Bone marrow (tissue), 2 donors: Measurements from ENCODE around the gene DUSP7.

Source experiments
- DNase-seq, 2 donors: peaks; one replicate each; lab custom pipeline; 2025; lab: John Stamatoyannopoulos, UW

Gene DUSP7

DNA sequence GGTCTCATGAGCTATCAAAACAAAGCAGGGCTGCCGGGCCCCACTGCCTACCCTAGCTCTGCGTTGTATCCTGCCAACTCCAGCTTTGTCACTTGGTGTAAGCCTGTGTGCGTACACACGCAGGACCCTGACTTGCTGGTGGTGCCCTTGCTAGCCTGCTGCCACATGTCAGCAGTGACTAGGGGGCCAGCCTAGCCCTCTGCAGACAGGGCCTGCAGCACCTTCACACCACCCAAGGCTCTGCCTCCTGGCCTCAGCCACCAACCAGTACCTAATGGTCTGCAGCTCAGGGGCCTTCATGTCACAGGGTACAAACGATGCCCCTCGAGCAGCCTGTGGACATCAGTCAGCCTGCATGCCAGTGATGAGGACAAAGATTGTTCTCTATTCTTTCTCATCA lies 30.1 kb upstream of the DUSP7 start:
- no peak for DNase-seq

DNA sequence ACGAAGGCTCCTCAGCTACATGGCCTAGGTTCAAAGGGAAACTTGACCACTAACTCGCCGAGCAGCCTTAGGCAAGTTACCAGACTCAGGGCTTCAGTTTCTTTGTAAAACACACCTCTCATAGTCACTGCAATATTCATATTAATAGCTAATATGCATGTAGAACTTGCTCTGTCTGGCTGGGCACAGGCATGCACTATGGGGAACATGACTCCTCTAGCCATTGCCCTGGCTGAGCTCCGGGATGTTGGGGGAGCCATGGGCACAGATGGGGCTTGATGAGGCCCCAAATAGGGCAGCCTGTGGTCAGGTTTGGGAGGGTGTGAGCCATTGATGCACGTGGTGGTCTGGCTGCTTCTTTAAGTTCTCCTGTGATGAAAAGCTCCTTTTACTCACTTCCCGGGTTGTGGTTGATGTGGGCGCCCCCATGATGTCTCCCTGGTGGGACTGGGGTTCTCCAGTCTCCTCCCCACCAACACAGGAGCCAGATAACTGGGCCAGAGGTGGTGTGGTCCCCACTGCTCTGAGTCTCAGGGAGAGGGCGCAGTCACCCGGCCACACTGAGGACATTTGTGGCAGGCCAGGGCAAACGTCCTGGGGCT lies 29.4 kb upstream of the DUSP7 start:
- DNase-seq = no peak

DNA sequence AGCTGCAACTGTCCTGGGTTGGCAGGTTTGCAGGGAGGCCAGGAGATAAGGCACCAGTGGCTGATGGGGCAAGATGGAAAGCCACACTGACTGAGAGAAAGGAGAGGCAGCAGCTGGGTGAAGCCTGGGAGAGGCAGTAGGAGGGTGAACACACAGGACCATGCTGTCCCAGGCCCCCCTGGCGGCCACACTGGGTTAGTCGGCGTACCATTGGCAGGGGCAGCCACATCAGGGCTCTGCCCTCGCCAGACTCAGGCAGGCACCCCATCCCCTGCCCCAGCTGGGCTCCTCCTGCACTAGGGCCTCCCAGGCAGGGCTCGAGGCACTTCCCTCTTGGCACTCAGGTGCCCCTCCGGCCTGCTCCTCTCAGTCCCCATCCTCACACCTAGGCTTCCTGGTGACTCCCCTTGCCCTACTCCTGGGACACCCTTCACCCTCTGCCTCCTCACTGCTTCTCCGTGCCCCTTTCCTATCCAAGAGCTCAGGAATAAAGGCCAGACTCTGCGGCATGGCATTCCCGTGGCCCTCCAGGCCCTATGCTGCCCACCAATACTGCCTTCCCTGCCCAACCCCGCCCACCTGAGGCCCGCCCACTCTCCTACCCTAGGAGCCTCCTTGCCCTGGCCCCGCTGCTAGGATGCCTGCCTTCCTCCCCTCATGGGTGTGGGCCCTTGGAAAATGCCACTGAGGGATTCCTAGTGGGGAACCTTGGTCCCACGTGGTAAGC lies 28.7 kb upstream of the DUSP7 start:
- DNase-seq = no peak

DNA sequence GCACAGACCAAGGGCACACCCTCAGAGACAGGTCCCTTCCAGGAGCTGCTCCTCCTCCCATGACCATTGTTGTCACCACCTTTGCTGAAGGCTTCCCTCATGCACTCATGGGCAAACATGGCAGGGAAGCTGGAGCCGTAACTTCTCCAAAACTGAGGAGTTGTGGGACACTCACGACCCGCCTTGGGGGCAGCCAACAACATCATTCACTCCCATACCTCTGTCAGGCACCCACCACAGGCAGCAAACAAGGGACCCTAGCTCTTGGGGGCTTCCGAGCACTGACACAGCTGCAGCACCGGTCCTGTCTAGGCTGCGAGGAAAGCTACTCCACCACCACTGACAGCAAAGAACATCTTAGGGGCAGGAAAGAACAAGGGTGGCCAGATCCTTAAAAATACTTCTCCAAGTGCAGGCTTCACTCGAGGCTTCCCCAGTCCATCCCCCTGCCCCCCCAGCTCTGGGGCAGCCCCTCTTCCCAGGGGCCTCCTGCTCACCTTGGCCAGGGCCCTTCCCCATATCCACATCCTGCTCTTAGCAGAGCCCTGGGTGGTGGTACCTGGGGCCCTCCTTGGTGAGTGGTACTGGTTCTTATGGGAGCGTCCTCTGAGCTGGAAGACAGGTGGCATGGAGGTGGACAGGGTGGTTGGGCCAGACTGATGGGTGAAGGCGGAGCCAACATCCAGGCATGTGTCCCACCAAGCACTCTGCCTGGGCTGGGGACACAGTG lies 28.0 kb upstream of the DUSP7 start:
- no peak for DNase-seq

DNA sequence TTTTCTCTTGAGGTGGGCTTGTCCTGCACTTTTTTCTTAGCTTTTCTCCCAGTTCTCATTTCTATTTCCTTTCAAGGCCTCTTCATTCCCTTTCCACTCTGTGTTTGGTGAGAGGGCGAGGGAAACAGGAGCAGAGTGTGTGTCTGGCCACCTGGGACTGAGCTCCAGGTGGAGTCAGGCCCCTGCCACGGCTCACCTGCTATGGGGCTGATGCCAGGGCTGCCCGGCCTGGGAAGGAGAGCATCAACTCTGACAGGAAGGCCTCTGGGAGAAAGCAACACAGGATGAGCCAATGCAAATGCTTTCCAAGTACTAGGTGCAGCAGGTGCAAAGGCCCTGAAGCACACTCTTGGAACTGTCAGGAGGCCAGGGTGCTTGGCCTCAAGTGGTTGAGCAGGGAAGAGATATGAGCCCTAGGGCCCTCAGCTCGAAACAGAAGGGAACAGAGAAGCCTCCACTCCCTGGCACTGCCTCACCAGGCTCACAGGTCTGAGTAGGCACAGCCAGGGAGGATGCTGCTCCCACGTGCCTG lies 27.3 kb upstream of the DUSP7 start:
- DNase-seq = no peak

DNA sequence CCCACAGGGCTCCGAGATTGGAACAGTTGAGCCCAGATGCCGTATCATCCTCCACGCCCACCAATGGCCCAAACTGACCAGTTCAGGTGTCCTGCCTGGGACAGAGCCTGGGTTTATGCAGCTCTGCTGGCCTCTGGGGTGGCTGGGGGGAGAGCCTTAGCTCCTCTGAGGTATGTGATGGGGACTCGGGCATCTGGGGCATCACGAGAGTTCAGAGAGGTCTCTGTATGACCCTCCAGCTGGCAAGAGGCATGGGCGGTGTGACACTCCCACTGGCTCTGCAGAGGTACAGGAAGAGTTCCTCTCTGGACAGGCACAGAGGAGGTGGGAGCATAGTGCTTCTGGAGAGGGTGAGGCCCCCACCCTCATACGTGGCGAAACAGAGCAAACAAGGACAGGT lies 26.6 kb upstream of the DUSP7 start:
- DNase-seq = no peak

DNA sequence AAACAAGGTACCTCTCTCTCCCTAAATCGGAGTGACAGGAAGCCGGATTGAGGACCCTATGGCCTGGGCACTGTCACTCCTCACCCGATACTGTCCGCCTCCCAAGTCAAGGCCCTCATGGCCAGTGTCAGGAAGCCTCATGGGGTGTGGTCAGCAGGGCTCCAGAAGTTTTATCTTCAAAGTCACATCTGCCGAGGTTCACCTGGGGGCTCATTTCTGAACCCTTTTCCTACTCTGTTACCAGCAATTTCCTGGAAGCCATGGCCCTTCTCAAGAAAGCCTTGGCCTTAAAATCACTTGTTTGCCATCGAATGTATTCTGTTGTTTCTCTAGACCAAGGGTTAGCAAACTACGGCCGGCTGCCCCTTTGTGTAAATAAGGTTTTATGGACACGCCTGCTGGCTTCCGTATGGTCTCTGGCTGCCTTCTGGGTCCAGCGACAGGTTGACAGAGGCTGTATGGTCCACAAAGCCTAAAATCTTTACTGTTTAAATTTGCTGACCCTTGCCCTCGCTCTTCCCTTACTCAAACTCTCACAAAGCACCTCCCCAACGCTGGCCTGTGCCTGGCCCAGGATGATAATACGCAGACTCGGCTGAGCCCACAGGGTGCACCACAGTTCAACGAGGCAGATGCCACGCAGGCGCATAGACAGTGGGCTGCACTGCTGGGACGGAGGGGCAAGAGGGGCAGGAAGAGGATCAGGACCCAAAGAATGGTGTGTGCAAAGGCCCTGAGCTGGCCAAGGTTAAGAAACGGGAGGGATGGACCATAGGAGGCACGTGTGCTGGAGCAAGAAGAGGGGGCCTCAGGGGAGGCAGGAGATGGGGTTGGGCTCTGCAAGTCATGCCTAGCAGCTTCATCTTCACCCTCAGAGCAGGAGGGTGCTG lies 24.7 kb upstream of the DUSP7 start:
- DNase-seq = no peak

DNA sequence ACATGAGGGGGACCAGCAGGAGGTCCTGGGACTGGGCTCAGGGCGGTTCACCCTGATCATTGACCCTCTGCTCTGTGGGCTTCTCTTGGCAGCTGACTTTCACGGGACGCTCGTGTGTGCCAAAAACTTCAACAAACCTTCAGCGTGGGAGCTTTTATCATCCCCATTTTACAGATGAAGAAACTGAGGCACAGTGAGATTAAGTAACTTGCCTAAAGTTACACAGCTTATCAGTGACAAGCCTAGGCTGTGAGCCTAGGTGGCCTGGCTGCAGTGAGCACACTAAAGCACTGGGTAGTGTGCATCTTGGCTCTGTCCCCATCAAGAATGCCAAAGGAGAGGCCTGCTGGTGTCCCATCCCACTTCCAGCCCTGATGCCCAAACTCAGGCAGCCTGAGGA lies 23.6 kb upstream of the DUSP7 start:
- DNase-seq = no peak

DNA sequence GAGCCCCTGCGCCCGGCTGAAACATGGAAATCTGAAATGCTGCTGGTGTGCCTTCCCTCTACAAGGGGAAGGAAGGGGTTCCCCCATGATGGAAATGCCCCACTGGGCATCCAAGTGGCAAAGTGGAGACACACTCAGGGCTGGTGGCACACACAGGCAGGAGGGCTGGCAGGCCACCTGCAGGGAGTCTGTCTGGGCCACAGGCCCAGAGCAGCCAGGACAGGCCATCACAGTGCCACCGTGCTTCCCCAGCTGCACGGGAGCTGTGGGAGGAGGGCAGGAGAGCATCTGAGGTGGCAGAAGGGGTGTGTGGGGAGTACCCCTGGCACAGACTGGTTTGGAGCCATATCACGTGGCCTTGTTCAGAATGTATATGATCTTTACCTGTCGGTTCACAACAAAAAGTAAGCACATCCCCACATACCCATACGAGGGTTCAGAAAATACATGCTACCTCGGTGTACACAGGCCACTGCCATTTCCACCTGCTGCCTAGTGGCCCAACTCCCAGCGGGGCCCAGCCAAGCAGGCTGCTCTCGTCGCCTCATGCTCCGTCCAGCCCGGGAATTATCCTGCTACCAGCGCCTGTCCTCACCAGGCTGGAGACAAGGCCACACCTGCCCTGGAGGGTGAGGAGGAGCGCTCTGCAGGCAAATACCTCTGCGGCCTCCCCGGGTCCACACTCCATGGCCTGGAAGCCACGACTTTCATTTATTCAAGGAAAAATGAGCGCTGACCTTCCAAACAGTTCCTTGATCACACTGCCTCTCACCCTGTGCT lies 22.6 kb upstream of the DUSP7 start:
- DNase-seq = no peak

DNA sequence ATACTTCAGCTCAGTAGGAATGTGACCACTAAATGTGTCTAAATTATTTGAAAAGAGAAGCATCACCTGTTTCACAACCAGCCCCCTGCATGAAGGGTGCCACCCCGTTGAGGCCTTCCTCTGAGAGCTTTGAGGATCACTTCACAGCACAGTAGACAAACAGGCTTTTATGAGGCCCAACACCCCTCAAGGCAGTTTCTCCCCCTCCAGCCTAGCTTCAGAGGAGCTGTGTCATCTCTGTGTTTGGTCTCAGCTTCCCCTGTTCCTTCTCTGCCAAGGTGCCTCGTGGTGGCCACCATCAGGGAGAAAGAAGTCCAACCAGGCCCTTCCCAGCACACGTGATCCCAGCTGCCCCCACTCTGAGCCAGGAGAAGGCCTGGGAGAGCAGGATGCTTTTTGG lies 21.6 kb upstream of the DUSP7 start:
- no peak for DNase-seq

DNA sequence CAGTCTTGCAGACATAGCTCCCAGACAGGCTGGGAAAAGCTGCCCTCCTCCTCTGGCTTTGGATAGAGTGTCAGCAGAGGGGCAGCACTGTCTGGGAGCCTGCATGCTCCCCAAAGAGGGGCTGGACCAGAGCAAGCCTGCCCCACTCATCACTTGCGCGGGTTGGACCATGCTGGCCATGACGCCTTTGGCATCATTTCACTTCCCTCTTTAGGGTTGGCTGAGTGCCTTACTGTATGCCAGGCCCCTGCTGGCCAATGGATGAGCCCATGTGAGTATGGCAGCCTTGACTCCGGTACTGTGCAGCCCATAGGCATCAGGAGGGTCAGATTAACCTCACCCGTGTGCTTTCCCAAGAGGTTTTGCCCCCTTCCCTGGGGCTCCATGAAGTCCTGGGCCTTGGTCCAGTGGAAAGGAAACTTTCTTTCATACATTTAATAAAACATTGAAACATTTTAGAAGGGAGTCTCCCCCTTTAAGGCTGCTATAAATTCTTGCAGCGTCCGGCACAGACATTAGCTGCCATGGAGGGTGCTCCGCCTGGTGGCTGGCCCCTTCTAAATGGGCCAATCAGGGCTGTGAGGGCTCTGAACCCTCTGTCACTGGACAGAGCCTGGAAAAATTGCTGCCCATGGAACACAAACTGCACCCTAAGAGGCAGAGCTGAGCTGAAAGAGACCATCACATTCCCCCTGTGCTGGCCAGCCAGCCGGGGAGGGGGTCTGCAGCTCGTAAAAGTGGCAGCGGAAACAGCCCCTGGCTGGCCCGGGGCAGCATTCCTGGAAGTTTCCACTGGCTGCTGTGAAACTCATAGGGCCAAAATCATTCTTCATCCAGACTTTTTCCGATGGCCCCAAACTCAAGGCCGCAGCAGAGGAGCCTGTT lies 20.8 kb upstream of the DUSP7 start:
- no peak for DNase-seq

DNA sequence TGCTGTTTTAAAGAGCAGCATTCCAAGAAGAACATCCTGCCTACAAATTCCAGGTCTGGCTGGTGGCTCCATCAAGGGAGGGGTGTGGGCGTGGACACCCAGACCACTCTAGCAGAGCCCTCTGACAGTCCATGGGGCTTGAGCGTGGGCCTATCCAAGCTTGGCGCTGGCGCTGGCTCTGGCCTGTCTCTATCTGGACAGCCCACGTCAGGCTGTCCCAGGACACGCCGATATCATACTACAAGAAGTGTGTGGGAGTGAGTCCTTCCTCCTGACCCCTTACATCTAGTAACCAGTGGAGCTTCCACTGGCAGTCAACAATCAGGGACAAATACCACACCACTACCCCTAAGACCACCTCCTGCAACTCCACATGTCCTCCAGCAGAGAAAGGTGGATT lies 17.1 kb upstream of the DUSP7 start:
- DNase-seq = no peak

DNA sequence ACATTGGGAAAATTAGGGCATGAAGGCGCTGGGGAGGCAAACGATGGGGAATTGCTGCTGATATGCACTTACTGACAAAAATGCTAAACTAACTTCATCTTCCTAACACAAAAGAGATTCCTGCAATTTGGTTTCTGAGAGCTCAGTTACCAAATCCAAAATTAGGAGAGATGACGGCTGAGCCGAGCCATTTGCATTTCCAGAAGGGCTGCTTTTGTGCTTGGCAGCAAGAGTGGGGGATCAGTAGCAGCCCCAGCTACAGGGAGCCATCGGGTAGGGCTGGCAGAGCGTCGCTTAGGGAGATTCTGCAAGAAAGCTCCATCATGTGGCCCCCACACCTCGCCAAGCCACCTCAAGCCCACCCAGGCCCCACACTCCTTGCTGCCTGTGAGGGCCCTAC lies 16.1 kb upstream of the DUSP7 start:
- no peak for DNase-seq

DNA sequence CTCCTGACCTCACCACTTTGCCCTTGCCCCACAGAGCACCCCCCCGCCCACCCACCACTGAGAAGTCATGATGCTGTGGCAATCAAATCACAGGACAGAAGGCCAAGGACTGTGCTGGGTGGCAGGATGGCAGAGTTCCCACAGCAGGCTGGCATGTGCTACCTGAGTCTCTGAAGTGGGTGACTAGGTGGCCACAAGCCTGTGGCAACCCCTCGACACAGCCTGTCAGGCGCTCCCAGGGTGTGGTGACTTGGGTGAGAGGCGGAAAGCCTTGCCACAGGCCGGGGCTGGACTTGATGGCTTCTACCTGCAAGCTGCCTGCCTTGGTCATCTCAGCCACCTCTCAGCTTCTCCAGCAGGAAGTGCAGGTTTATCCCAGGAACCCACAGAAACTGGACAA lies 15.6 kb upstream of the DUSP7 start:
- DNase-seq = no peak

DNA sequence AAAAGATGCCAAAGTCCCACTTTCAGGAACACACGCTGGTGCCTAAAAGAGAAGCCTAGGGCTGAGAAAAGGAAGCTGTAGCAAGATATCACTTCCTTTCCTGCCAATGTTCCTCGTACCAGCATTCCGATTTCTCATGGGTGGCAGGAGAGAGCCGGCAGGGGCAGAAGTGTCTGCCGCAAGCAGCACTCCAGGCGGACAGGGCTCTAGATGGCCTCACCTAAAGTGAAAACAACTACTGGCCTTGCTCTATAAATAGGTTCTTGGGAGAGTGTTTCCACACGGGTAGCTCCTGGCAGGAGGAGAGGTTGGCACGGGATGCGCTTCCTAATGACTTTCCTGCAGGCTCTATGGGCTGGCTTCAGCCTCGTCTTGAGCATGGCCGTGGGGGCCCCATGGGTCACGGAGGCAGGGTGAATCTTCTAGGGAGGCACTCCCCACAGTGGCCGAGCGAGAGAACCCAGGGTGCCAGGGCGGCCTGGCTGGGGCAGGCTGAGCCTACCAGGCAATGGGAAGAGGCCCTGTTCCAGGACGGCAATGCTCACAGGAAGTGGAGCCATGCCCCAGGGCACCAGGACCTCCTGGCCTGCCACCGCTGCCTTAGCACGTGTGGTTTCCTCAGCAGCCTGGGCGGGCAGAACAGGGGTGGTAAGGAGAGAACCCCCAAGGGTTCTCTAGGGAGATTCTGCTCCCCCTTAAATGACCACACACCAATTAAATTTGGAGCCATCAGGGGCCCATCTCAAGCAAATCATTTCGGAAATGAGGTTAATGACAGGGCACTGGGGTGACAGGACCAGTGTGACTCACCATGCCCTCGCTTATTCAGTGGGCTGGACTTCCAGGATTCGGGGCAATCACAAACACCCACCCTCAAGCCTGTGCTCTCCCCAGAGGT lies 14.6 kb upstream of the DUSP7 start:
- no peak for DNase-seq

DNA sequence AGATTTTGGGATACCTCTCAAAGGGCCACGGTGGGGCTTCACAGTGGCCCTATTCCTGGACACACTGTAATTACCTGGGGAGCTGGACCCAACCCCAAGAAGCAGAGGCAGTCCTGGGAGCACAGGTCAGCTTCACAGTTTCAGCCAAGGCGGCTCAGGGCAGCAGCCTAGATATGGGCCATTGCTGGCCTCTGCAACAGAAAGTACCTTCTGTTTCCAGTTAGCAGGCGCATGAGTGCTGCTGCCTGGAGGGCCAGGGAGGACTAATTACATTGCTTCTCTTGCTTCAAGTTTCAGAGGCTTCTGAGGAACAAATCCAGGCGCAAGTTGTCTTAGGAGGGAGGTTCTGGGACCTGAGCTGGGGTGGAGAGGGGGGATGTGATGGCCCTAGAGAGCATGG lies 13.5 kb upstream of the DUSP7 start:
- DNase-seq = no peak

DNA sequence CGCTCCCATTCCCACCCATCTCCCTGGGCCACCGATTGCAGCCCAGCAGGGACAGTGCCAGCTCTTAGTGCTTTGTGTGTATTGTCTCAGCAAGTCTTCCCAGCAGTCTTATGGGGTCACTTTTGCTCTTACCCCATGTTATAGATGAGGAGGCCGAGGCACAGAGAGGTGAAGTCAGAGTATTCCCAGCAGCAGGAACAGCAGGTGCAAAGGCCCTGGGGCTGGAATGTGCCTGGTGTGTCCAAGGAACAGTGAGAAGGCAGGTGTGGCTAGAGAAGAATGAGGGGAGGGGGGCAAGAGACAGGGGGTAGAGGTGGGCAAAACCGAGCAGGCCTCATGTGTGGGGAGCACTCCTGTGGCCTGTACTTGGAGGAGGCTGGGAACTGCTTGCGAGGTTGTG lies 12.8 kb upstream of the DUSP7 start:
- DNase-seq = no peak

DNA sequence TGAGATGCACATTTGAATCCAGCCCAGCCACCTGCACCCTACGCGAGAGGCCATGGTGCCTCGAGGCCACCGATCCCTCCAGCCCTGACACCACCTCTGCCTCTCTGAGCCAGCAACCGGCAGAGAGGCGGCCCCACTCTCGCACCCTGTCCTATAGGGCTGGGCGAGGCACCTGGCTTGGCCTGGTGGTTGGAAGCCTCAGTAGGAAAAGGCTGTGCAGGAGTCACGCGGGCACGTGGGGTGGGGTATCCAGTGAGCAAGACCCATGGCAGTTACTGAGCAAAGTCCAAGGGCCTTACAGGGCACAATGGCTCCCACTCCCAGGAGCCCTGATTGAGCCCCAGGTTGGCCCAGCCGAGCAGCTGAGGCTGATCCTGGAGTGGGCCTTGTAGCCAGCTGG lies 12.4 kb upstream of the DUSP7 start:
- no peak for DNase-seq

DNA sequence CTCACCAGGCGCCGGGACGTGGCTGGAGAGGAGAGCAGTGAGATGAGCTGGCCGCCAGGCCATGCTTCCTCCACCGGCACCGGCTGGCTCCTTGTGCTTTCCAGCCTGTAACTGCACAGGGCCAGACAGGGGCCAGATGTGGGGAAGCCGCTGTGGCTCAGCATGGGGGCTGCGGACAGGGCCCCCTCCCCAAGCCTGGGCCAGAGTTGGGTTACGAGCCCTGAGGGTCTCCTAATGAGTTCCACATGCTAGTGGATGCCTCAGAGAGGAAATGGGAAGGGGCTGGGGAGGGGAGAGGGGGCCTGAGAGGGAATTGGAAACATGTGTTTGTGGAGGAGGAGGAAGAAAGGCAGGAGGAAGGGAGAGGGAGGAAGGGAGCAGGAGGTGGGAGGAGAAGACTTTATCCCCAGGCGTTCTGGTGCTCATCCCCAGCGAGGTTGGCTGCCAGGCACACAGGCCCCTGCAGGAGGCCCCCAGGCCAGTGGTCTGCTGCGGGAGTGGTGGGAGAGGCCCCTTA lies 11.7 kb upstream of the DUSP7 start:
- no peak for DNase-seq
